ENCODE data around the gene ARSK.
"Not testable (repeated sequence)": the region's sequence is repeated elsewhere in the genome, so short reads cannot be mapped to it uniquely, and the experiment has no call there.

Gene ARSK

GRCh38 chr5:95638632-95639031, 83.7 kb downstream of the ARSK start:
- H3K4me3 ChIP-seq (ENCODE audit: low read depth, low read length), result no peak overlapping the region
- no peaks in the 10 kb centered on the region for H3K36me3 ChIP-seq
- no peaks in the 10 kb centered on the region for H3K9me3 ChIP-seq (ENCODE audit: severe bottlenecking)
- no peak for DNase-seq
- no peak overlapping the region for H3K27ac ChIP-seq
- no peak for TF ChIP-seq CTCF (IDR thresholded peaks at IDR 0.05; ENCODE audit: low read depth, low read length)
- H3K27me3 ChIP-seq (ENCODE audit: insufficient read depth, low read depth, severe bottlenecking), result no peaks in the 10 kb centered on the region

- no peak for TF ChIP-seq CTCF (IDR thresholded peaks at IDR 0.05; ENCODE audit: low read depth, low read length)
- Histone ChIP-seq H3K27ac (no peak overlapping the region), H3K9me3 (ENCODE audit: severe bottlenecking) (no peaks in the 10 kb centered on the region), H3K27me3 (ENCODE audit: insufficient read depth, low read depth, severe bottlenecking) (no peaks in the 10 kb centered on the region), H3K36me3 (no peaks in the 10 kb centered on the region), H3K4me3 (ENCODE audit: low read depth, low read length) (no peak overlapping the region)
- DNase-seq, result no peak
These were observed 86.9 kb downstream of the ARSK start for GRCh38 chr5:95641741-95642220.

- H3K36me3 ChIP-seq, result no peaks in the 10 kb centered on the region
- H3K27ac ChIP-seq, result no peak overlapping the region
- no peak for DNase-seq
- H3K9me3 ChIP-seq (ENCODE audit: severe bottlenecking), result no peaks in the 10 kb centered on the region
- no peaks in the 10 kb centered on the region for H3K27me3 ChIP-seq (ENCODE audit: insufficient read depth, low read depth, severe bottlenecking)
- no peak for TF ChIP-seq CTCF (IDR thresholded peaks at IDR 0.05; ENCODE audit: low read depth, low read length)
- H3K4me3 ChIP-seq (ENCODE audit: low read depth, low read length), result no peak overlapping the region
These were observed 88.3 kb downstream of the ARSK start for GRCh38 chr5:95643152-95643551.

GRCh38 chr5:95644351-95645042, 89.6 kb downstream of the ARSK start:
- Histone ChIP-seq H3K27ac (no peak overlapping the region), H3K36me3 (no peaks in the 10 kb centered on the region), H3K27me3 (ENCODE audit: insufficient read depth, low read depth, severe bottlenecking) (no peaks in the 10 kb centered on the region), H3K9me3 (ENCODE audit: severe bottlenecking) (no peaks in the 10 kb centered on the region), H3K4me3 (ENCODE audit: low read depth, low read length) (no peak overlapping the region)
- DNase-seq, result peak; percentile 48
- TF ChIP-seq CTCF (IDR thresholded peaks at IDR 0.05; ENCODE audit: low read depth, low read length), result peak; percentile 62

- H3K27ac ChIP-seq; H3K27me3 ChIP-seq (ENCODE audit: insufficient read depth, low read depth, severe bottlenecking); H3K36me3 ChIP-seq; DNase-seq; H3K9me3 ChIP-seq (ENCODE audit: severe bottlenecking): not testable (repeated sequence)
- peak overlapping the region; percentile 49; the same call in 1 of the 2 replicates for H3K4me3 ChIP-seq (ENCODE audit: low read depth, low read length)
These were observed 91.3 kb downstream of the ARSK start for GRCh38 chr5:95646226-95646568.

- Histone ChIP-seq H3K27ac (peak within 1 kb of the TSS; percentile 80), H3K36me3 (no peaks in the 10 kb centered on the region), H3K27me3 (ENCODE audit: insufficient read depth, low read depth, severe bottlenecking) (no peaks in the 10 kb centered on the region), H3K4me3 (ENCODE audit: low read depth, low read length) (peak within 1 kb of the TSS; percentile 49), H3K9me3 (ENCODE audit: severe bottlenecking) (no peaks in the 10 kb centered on the region)
- TF ChIP-seq CTCF (IDR thresholded peaks at IDR 0.05; ENCODE audit: low read depth, low read length), result no peak
- peak; percentile 98 for DNase-seq
These were observed 91.9 kb downstream of the ARSK start, which contains the start of gene RFESD for GRCh38 chr5:95646569-95647431. TSS of gene RFESD (plus strand) at chr5:95646777. CDS start at chr5:95652272, 5,495 bp downstream.

All from WERI-Rb-1 (cell line).